ENCODE results near the gene DNLZ.
A peak's percentile ranks its signal among the peaks of the same experiment; 100 is the strongest.

Gene DNLZ

DNA sequence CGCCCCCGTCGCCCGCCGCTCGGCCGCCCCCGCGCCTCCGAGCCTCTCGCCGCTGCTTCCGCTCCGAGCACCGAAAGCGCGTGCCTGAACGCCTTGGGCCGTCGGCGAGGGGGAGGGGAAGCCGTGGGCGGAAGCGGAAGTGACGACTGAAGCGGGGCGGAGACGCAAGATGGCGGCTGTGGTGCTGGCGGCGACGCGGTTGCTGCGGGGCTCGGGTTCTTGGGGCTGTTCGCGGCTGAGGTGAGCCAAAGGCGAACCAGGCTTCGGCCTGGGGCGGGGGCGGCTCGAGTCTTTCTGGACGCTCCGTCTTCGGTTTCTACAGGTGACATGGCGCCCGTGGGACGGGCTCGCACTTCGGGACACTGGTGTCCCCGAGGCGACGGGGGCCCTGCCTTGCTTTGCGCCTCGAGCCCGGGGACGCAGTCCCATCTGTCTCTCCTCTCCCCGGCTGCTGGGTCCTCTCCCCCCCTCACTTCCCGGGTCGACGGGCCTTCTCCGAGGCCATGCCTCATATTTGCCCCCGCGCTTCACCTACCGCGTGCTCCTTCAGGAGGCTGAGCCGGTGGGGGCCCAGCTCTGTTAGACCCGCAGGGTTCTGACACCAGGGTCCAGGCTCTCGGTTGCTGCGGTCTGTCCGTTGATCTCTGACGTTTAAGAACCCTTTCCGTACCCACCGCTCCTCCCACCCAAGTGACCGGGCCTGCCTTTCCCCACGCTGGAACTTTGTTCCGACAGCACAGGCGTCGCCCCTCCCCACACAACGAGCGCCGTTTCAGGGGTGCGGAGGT lies 47.1 kb upstream of the DNLZ start, which contains the start of the genes ENTR1 and PMPCA:
TSS of gene ENTR1 (minus strand) at position 115 of the 788 bp plus-strand sequence. CDS start 217 bp downstream, outside the sequence.
TSS of gene PMPCA (plus strand) at position 159 of the 788 bp plus-strand sequence. CDS start at position 170, 11 bp downstream.
- Histone ChIP-seq H3K27ac (ENCODE audit: extremely low read depth, low read depth, low read length) (peak within 1 kb of the TSS; percentile 89; the same call in 1 of the 2 replicates), H3K36me3 (ENCODE audit: control insufficient read depth in 2 of 2, insufficient read depth in 1 of 2, low read length in 2 of 2) (peaks cover 10 to 68% of the 10 kb centered on the region in 2 experiments; a peak in 2 of 3 replicates), H3K4me3 (ENCODE audit: low read depth, low read length) (peak within 1 kb of the TSS; percentile 75), H3K9me3 (ENCODE audit: control insufficient read depth, insufficient read depth, low read depth, low read length) (no peaks in the 10 kb centered on the region), H3K4me1 (ENCODE audit: control insufficient read depth, insufficient read depth, low read length) (peaks cover 11% of the 10 kb centered on the region)
- POLR2A ChIA-PET: interaction anchor here (0.6 to 2.8 kb wide), 12 partner anchors 9 to 143 kb away, joined by 3 to 13 read pairs (median 4); partner anchors contain the start of gene DNLZ
- CTCF ChIA-PET: interaction anchor here (0.5 to 2.6 kb wide), 10 partner anchors 10 to 430 kb away, joined by 3 to 28 read pairs (median 4); partner anchors contain the start of genes DNLZ and INPP5E
- TF ChIP-seq ZNF366 (tag by site-specific recombination; conservative IDR thresholded peaks at IDR 0.05): no peak
- 0 out of 2 replicates have a peak, but pooled peaks have one; percentile 53 for TF ChIP-seq ZNF394 (tag by site-specific recombination; IDR thresholded peaks at IDR 0.05; ENCODE audit: borderline replicate concordance)
- TF ChIP-seq, protein P1, sequence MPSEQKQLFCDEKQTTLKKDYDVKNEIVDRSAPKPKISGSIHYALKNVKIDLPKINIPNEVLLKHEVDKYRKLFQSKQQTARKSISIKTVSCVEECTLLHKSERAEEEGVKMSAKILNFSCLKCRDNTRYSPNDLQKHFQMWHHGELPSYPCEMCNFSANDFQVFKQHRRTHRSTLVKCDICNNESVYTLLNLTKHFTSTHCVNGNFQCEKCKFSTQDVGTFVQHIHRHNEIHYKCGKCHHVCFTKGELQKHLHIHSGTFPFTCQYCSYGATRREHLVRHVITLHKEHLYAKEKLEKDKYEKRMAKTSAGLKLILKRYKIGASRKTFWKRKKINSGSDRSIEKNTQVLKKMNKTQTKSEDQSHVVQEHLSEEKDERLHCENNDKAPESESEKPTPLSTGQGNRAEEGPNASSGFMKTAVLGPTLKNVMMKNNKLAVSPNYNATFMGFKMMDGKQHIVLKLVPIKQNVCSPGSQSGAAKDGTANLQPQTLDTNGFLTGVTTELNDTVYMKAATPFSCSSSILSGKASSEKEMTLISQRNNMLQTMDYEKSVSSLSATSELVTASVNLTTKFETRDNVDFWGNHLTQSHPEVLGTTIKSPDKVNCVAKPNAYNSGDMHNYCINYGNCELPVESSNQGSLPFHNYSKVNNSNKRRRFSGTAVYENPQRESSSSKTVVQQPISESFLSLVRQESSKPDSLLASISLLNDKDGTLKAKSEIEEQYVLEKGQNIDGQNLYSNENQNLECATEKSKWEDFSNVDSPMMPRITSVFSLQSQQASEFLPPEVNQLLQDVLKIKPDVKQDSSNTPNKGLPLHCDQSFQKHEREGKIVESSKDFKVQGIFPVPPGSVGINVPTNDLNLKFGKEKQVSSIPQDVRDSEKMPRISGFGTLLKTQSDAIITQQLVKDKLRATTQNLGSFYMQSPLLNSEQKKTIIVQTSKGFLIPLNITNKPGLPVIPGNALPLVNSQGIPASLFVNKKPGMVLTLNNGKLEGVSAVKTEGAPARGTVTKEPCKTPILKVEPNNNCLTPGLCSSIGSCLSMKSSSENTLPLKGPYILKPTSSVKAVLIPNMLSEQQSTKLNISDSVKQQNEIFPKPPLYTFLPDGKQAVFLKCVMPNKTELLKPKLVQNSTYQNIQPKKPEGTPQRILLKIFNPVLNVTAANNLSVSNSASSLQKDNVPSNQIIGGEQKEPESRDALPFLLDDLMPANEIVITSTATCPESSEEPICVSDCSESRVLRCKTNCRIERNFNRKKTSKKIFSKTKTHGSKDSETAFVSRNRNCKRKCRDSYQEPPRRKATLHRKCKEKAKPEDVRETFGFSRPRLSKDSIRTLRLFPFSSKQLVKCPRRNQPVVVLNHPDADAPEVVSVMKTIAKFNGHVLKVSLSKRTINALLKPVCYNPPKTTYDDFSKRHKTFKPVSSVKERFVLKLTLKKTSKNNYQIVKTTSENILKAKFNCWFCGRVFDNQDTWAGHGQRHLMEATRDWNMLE (tag by site-specific recombination; conservative IDR thresholded peaks at IDR 0.05; ENCODE audit: low read depth): no peak; the same call in 1 of the 2 replicates
- TF ChIP-seq ZNF558 (tag by site-specific recombination; IDR thresholded peaks at IDR 0.05): no peak
- no peak for TF ChIP-seq ZNF600 (tag by site-specific recombination; IDR thresholded peaks at IDR 0.05)
- TF ChIP-seq ZNF549 (tag by site-specific recombination; IDR thresholded peaks at IDR 0.05): no peak
- TF ChIP-seq ZFP69B (tag by site-specific recombination; IDR thresholded peaks at IDR 0.05): no peak
- TF ChIP-seq ZNF555 (tag by site-specific recombination; conservative IDR thresholded peaks at IDR 0.05): no peak
- no peak for TF ChIP-seq ZSCAN16 (tag by site-specific recombination; IDR thresholded peaks at IDR 0.05)
- TF ChIP-seq, protein P2, sequence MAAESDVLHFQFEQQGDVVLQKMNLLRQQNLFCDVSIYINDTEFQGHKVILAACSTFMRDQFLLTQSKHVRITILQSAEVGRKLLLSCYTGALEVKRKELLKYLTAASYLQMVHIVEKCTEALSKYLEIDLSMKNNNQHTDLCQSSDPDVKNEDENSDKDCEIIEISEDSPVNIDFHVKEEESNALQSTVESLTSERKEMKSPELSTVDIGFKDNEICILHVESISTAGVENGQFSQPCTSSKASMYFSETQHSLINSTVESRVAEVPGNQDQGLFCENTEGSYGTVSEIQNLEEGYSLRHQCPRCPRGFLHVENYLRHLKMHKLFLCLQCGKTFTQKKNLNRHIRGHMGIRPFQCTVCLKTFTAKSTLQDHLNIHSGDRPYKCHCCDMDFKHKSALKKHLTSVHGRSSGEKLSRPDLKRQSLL (tag by site-specific recombination; IDR thresholded peaks at IDR 0.05): no peak
- peak; percentile 73 for TF ChIP-seq ZNF335 (tag by site-specific recombination; conservative IDR thresholded peaks at IDR 0.05)
- no peak for TF ChIP-seq ZNF560 (tag by site-specific recombination; IDR thresholded peaks at IDR 0.05; ENCODE audit: borderline replicate concordance)
- TF ChIP-seq, protein P3, sequence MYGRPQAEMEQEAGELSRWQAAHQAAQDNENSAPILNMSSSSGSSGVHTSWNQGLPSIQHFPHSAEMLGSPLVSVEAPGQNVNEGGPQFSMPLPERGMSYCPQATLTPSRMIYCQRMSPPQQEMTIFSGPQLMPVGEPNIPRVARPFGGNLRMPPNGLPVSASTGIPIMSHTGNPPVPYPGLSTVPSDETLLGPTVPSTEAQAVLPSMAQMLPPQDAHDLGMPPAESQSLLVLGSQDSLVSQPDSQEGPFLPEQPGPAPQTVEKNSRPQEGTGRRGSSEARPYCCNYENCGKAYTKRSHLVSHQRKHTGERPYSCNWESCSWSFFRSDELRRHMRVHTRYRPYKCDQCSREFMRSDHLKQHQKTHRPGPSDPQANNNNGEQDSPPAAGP (tag by site-specific recombination; IDR thresholded peaks at IDR 0.05): peak; percentile 79
- peak; percentile 85 for TF ChIP-seq SP3 (tag by site-specific recombination; IDR thresholded peaks at IDR 0.05)
- peak; percentile 22; the same call in 1 of the 2 replicates for TF ChIP-seq ZNF121 (tag by site-specific recombination; IDR thresholded peaks at IDR 0.05)
- no peak for TF ChIP-seq ZNF184 (tag by site-specific recombination; IDR thresholded peaks at IDR 0.05)
- TF ChIP-seq ZNF248 (tag by site-specific recombination; IDR thresholded peaks at IDR 0.05): no peak
- no peak for TF ChIP-seq GLIS2 (tag by site-specific recombination; IDR thresholded peaks at IDR 0.05)
- TF ChIP-seq, protein P4, sequence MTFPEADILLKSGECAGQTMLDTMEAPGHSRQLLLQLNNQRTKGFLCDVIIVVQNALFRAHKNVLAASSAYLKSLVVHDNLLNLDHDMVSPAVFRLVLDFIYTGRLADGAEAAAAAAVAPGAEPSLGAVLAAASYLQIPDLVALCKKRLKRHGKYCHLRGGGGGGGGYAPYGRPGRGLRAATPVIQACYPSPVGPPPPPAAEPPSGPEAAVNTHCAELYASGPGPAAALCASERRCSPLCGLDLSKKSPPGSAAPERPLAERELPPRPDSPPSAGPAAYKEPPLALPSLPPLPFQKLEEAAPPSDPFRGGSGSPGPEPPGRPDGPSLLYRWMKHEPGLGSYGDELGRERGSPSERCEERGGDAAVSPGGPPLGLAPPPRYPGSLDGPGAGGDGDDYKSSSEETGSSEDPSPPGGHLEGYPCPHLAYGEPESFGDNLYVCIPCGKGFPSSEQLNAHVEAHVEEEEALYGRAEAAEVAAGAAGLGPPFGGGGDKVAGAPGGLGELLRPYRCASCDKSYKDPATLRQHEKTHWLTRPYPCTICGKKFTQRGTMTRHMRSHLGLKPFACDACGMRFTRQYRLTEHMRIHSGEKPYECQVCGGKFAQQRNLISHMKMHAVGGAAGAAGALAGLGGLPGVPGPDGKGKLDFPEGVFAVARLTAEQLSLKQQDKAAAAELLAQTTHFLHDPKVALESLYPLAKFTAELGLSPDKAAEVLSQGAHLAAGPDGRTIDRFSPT (tag by site-specific recombination; IDR thresholded peaks at IDR 0.05): no peak
- TF ChIP-seq ZNF677 (tag by site-specific recombination; IDR thresholded peaks at IDR 0.05): no peak
- TF ChIP-seq ZNF2 (tag by site-specific recombination; IDR thresholded peaks at IDR 0.05): 0 out of 2 replicates have a peak, but pooled peaks have one; percentile 31
- TF ChIP-seq ZNF544 (tag by site-specific recombination; IDR thresholded peaks at IDR 0.05): no peak
- TF ChIP-seq ZNF670 (tag by site-specific recombination; IDR thresholded peaks at IDR 0.05; ENCODE audit: low read depth): no peak
- no peak for TF ChIP-seq ZNF169 (tag by site-specific recombination; IDR thresholded peaks at IDR 0.05)
- TF ChIP-seq SP2 (tag by site-specific recombination; IDR thresholded peaks at IDR 0.05): peak; percentile 89
- TF ChIP-seq, protein P5, sequence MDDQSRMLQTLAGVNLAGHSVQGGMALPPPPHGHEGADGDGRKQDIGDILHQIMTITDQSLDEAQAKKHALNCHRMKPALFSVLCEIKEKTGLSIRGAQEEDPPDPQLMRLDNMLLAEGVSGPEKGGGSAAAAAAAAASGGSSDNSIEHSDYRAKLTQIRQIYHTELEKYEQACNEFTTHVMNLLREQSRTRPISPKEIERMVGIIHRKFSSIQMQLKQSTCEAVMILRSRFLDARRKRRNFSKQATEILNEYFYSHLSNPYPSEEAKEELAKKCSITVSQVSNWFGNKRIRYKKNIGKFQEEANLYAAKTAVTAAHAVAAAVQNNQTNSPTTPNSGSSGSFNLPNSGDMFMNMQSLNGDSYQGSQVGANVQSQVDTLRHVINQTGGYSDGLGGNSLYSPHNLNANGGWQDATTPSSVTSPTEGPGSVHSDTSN (CRISPR knock-in tag; IDR thresholded peaks at IDR 0.05): peak; percentile 88; the same call in 1 of the 2 replicates
- peak; percentile 87 for TF ChIP-seq EGR2 (tag by site-specific recombination; IDR thresholded peaks at IDR 0.05; ENCODE audit: low read depth)
